AG04449 (cell line): Measurements from ENCODE around the gene CRABP2.
A peak's percentile ranks its signal among the peaks of the same experiment; 100 is the strongest.

ENCODE experiments used
- CTCF ChIA-PET: fragments of 350-600 bp; formaldehyde crosslinking; extraction: SDS; loops from one replicate; lab custom pipeline; 2021; ENCODE audit warnings: antibody characterized with exemption; lab: Yijun Ruan, JAX
- POLR2A ChIA-PET: fragments of 400-600, 350-600 bp; formaldehyde crosslinking; extraction: SDS; loops from one replicate; lab custom pipeline; 2020; ENCODE audit warnings: antibody characterized with exemption, inconsistent platforms; lab: Yijun Ruan, JAX
- DNase-seq: peaks from one replicate; pipeline ENCODE4 v3.0.0-alpha.2; 2010; ENCODE audit warnings: low read depth, low spot score
- H3K4me3 ChIP-seq: 2 replicates; pipeline ENCODE4 v1.5.1; 2011; ENCODE audit warnings: low read depth, mild to moderate bottlenecking, control low read depth, low read length
- CTCF ChIP-seq: IDR thresholded peaks from one replicate; pipeline ENCODE4 v1.5.1; 2011; ENCODE audit warnings: mild to moderate bottlenecking, moderate library complexity, low read length, control low read depth, inconsistent platforms; ENCODE audit not compliant: insufficient read depth; ENCODE audit errors: missing control alignments

The CRABP2 gene

GRCh38 chr1:156709757-156710489 lies 4.5 kb upstream of the CRABP2 start:
- no peak for TF ChIP-seq CTCF
- no peak for DNase-seq
- H3K4me3 ChIP-seq: no peak overlapping the region
- POLR2A ChIA-PET: no interaction called here
- CTCF ChIA-PET: interaction anchor here (0.8 to 49.8 kb wide), 5 partner anchors 7 to 183 kb away, joined by 3 to 2951 read pairs (median 27); partner anchors contain the start of genes CRABP2, ISG20L2, METTL25B and NES

DNA sequence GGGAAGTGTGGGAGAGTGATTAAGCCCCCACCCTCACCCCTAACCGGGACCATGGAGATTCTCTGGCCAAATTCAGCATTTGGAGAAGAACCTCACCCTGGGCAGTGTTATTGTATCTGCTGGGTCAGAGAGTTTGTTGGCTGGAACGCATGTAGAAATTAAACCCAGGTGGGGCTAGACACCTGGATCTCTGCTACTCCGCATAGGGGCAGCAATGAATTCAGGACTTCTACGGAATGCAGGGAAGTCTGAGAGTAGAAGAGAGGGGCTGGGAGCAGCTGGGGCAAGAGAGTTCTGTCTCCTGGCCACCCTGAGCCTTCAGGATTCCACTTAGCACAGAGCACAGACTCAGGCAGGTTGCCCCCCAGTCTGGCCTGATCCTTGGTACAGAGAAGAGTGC lies 3.6 kb upstream of the CRABP2 start:
- DNase-seq: no peak
- ChIA-PET POLR2A (no interaction called here), CTCF (interaction anchor here (0.9 to 49.8 kb wide), 4 partner anchors 8 to 50 kb away, joined by 4 to 2951 read pairs (median 1478); partner anchors contain the start of genes CRABP2, ISG20L2, METTL25B and NES)

DNA sequence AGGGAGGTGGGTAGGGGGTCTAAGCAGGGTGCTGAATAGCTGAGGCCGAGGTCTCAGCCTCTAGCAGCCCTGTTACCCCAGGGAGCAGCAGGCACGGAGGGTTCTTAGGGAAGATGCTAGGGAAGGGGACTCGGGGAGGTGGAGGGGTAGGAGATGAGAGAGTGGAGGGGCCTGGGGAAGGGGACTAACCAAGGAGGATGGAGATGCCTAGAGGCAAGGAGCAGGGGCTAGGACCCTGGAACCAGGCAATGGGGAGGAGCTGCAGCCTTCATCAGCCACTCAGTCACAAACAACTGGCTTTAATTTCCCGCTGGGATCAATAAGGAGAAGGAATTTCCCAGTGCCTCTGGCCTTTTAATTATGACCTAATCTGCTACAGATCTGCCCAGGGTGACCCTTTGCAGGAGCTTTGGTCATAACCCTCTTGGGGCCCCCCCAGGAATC lies 2.9 kb upstream of the CRABP2 start:
- no peak for TF ChIP-seq CTCF
- CTCF ChIA-PET: interaction anchor here (0.7 to 49.8 kb wide), 6 partner anchors 9 to 152 kb away, joined by 3 to 2951 read pairs (median 4); partner anchors contain the start of genes CRABP2, ISG20L2, METTL25B and NES
- H3K4me3 ChIP-seq: no peak overlapping the region
- no peak for DNase-seq
- POLR2A ChIA-PET: interaction anchor here (1.4 kb wide), 1 partner anchor 33 kb away, joined by 4 read pairs; no protein-coding TSS in a partner anchor

More for the DNA sequence above, 3.6 kb upstream of the CRABP2 start:
- TF ChIP-seq CTCF: no peak
- no peak overlapping the region for H3K4me3 ChIP-seq

GRCh38 chr1:156707417-156708217 lies 2.2 kb upstream of the CRABP2 start:
- H3K4me3 ChIP-seq: no peak overlapping the region

GRCh38 chr1:156706657-156707416 lies 1.5 kb upstream of the CRABP2 start:
- ChIA-PET POLR2A (interaction anchor here (0.6 to 2.5 kb wide), 6 partner anchors 16 to 46 kb away, joined by 3 to 8 read pairs (median 4); partner anchors contain the start of genes HDGF, ISG20L2 and METTL25B), CTCF (interaction anchor here (0.5 to 49.8 kb wide), 19 partner anchors 11 to 220 kb away, joined by 3 to 2951 read pairs (median 4); partner anchors contain the start of genes CRABP2, ISG20L2, METTL25B and NES)
- TF ChIP-seq CTCF: no peak
- DNase-seq: no peak
- peak overlapping the region; percentile 18 for H3K4me3 ChIP-seq

More at GRCh38 chr1:156707417-156708217, 2.2 kb upstream of the CRABP2 start:
- ChIA-PET POLR2A (interaction anchor here (1.1 to 1.4 kb wide), 2 partner anchors 21 to 34 kb away, joined by 3 to 4 read pairs; partner anchors contain the start of genes ISG20L2 and METTL25B), CTCF (interaction anchor here (0.5 to 49.8 kb wide), 16 partner anchors 10 to 220 kb away, joined by 3 to 2951 read pairs (median 4); partner anchors contain the start of genes CRABP2, ISG20L2, METTL25B and NES)
- DNase-seq: no peak
- TF ChIP-seq CTCF: no peak
